Chondrocyte (in vitro differentiated cells): ENCODE data around the gene TTLL8. TPM values are rescaled to one million over a fixed set of nuclear protein-coding genes. Genes with fewer than 3 reads are reported as not detected.
A peak's percentile ranks its signal among the peaks of the same experiment; 100 is the strongest.

ENCODE experiments used
- DNase-seq: peaks from one replicate; pipeline ENCODE4 v3.0.0; 2021; ENCODE audit warnings: mixed read lengths, low spot score
- H3K27ac Mint-ChIP-seq: one replicate; pipeline ENCODE4 v1.8.0; 2021; ENCODE audit warnings: mild to moderate bottlenecking, moderate library complexity, mixed read lengths; ENCODE audit not compliant: unreplicated experiment
- H3K27me3 Mint-ChIP-seq: 2 replicates; pipeline ENCODE4 v1.8.0; 2021; ENCODE audit warnings: low read depth, mixed read lengths
- H3K36me3 Mint-ChIP-seq: 2 replicates; pipeline ENCODE4 v1.8.0; 2021; ENCODE audit warnings: low read depth, mixed read lengths
- H3K4me1 Mint-ChIP-seq: 2 replicates; pipeline ENCODE4 v1.8.0; 2021; ENCODE audit warnings: low read depth, mild to moderate bottlenecking, mixed read lengths
- H3K4me3 Mint-ChIP-seq: one replicate; pipeline ENCODE4 v1.8.0; 2021; ENCODE audit warnings: mild to moderate bottlenecking, moderate library complexity, mixed read lengths; ENCODE audit not compliant: unreplicated experiment
- H3K9me3 Mint-ChIP-seq: 2 replicates; pipeline ENCODE4 v1.8.0; 2021; ENCODE audit warnings: low read depth, mixed read lengths
- CTCF ChIP-seq: fragments of 200-600 bp; sonication (generic); IDR thresholded peaks from 2 replicates; pipeline ENCODE4 v1.5.0; 2021; ENCODE audit warnings: antibody characterized with exemption, mild to moderate bottlenecking, moderate library complexity
- total RNA-seq: library from RNA; stranded (reverse); gene quantifications from 3 replicates; pipeline ENCODE4 v1.2.1, GENCODE V29; 2021

Gene TTLL8
- total RNA-seq, 1 donor from 2014 or later, result not detected

- peaks cover 2% of the 10 kb centered on the region for H3K27me3 Mint-ChIP-seq
- peaks cover 9% of the 10 kb centered on the region for H3K4me1 Mint-ChIP-seq
- peak; percentile 60 for DNase-seq
- H3K9me3 Mint-ChIP-seq, result peaks cover 3% of the 10 kb centered on the region
- no peak for TF ChIP-seq CTCF
- no peak overlapping the region for H3K4me3 Mint-ChIP-seq
- no peaks in the 10 kb centered on the region for H3K36me3 Mint-ChIP-seq
- H3K27ac Mint-ChIP-seq, result no peak overlapping the region
These were observed 24.2 kb upstream of the TTLL8 start for GRCh38 chr22:50082197-50082715.

- H3K4me1 Mint-ChIP-seq, result peaks cover 9% of the 10 kb centered on the region
- no peak overlapping the region for H3K27ac Mint-ChIP-seq
- peaks cover 2% of the 10 kb centered on the region for H3K27me3 Mint-ChIP-seq
- DNase-seq, result no peak
- TF ChIP-seq CTCF, result no peak
- H3K4me3 Mint-ChIP-seq, result no peak overlapping the region
- no peaks in the 10 kb centered on the region for H3K9me3 Mint-ChIP-seq
- H3K36me3 Mint-ChIP-seq, result no peaks in the 10 kb centered on the region
These were observed 23.5 kb upstream of the TTLL8 start for GRCh38 chr22:50081426-50082196.

- Mint-ChIP-seq H3K4me3 (no peak overlapping the region), H3K27me3 (peaks cover 2% of the 10 kb centered on the region)
These were observed 22.0 kb upstream of the TTLL8 start for GRCh38 chr22:50080077-50080465.

GRCh38 chr22:50078761-50079160 is 20.7 kb upstream of the TTLL8 start:
- H3K27me3 Mint-ChIP-seq, result peaks cover 2% of the 10 kb centered on the region
- peak; percentile 74 for DNase-seq
- no peaks in the 10 kb centered on the region for H3K4me1 Mint-ChIP-seq
- no peak overlapping the region for H3K27ac Mint-ChIP-seq
- no peaks in the 10 kb centered on the region for H3K9me3 Mint-ChIP-seq
- no peak for TF ChIP-seq CTCF
- H3K36me3 Mint-ChIP-seq, result no peaks in the 10 kb centered on the region
- no peak overlapping the region for H3K4me3 Mint-ChIP-seq

More at GRCh38 chr22:50080077-50080465, 22.0 kb upstream of the TTLL8 start:
- Mint-ChIP-seq H3K9me3 (no peaks in the 10 kb centered on the region), H3K36me3 (no peaks in the 10 kb centered on the region), H3K4me1 (peaks cover 2% of the 10 kb centered on the region), H3K27ac (no peak overlapping the region)
- TF ChIP-seq CTCF, result no peak
- DNase-seq, result peak; percentile 62

GRCh38 chr22:50078246-50078645 is 20.1 kb upstream of the TTLL8 start:
- Mint-ChIP-seq H3K27ac (no peak overlapping the region), H3K36me3 (no peaks in the 10 kb centered on the region), H3K4me1 (no peaks in the 10 kb centered on the region), H3K4me3 (no peak overlapping the region), H3K27me3 (peaks cover 2% of the 10 kb centered on the region), H3K9me3 (no peaks in the 10 kb centered on the region)
- no peak for TF ChIP-seq CTCF
- DNase-seq, result peak; percentile 37
